ENCODE measurements around the gene PLCD4. TPM values are rescaled to one million over a fixed set of nuclear protein-coding genes. Genes with fewer than 3 reads are reported as not detected.

Gene PLCD4
- total RNA-seq, 1 experiment from 2014 or later = 0.32 TPM

- DNase-seq (ENCODE audit: low read depth, low spot score) = no peak
- in situ Hi-C loops (cut with HindIII; ENCODE audit: low pct_unique_long_range_greater_than_20kb, low sequenced_read_pairs) = no loop called here
Measured at GRCh38 chr2:218605432-218605831, 2.3 kb upstream of the PLCD4 start.

- in situ Hi-C loops (cut with HindIII; ENCODE audit: low pct_unique_long_range_greater_than_20kb, low sequenced_read_pairs) = no loop called here
Measured at GRCh38 chr2:218615868-218616315, 8.2 kb downstream of the PLCD4 start.

GRCh38 chr2:218618102-218618860 lies 10.6 kb downstream of the PLCD4 start:
- no peak for DNase-seq (ENCODE audit: low read depth, low spot score)

More at GRCh38 chr2:218615868-218616315, 8.2 kb downstream of the PLCD4 start:
- no peak for DNase-seq (ENCODE audit: low read depth, low spot score)

GRCh38 chr2:218621007-218621406 lies 13.3 kb downstream of the PLCD4 start:
- in situ Hi-C loops (cut with HindIII; ENCODE audit: low pct_unique_long_range_greater_than_20kb, low sequenced_read_pairs) = no loop called here
- DNase-seq (ENCODE audit: low read depth, low spot score) = no peak

More at GRCh38 chr2:218618102-218618860, 10.6 kb downstream of the PLCD4 start:
- in situ Hi-C loops (cut with HindIII; ENCODE audit: low pct_unique_long_range_greater_than_20kb, low sequenced_read_pairs) = no loop called here

DNA sequence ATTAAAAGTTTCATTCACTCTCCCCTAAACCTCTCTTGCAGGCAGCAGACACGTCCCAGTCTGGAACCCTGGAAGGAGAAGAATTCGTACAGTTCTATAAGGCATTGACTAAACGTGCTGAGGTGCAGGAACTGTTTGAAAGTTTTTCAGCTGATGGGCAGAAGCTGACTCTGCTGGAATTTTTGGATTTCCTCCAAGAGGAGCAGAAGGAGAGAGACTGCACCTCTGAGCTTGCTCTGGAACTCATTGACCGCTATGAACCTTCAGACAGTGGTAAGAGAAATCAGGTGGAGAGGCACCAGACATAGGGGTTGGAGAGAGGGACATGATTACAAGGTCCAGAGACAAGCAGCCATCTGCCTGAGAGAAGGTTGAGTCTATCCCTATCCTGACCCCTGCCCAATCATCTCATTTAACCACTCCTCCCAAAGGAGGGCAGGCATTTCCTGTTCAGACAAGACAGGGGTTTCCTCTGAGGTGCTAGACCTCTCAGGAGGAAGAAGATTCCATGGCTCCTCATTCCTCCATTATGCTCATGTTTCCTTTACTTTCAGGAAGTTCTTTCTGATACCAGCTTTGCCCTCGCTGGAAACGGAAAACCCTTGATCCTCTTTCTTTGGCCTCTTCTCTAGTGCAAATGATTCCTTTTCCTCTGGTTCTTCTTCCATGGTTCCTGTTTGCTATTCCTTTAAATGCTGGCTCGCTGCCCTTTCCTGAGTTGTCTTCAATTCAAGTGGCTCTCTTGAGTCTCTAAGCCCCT lies 15.1 kb downstream of the PLCD4 start:
- no peak for DNase-seq (ENCODE audit: low read depth, low spot score)
- in situ Hi-C loops (cut with HindIII; ENCODE audit: low pct_unique_long_range_greater_than_20kb, low sequenced_read_pairs) = no loop called here

GRCh38 chr2:218623366-218623705 lies 15.6 kb downstream of the PLCD4 start:
- in situ Hi-C loops (cut with HindIII; ENCODE audit: low pct_unique_long_range_greater_than_20kb, low sequenced_read_pairs) = no loop called here
- no peak for DNase-seq (ENCODE audit: low read depth, low spot score)

DNA sequence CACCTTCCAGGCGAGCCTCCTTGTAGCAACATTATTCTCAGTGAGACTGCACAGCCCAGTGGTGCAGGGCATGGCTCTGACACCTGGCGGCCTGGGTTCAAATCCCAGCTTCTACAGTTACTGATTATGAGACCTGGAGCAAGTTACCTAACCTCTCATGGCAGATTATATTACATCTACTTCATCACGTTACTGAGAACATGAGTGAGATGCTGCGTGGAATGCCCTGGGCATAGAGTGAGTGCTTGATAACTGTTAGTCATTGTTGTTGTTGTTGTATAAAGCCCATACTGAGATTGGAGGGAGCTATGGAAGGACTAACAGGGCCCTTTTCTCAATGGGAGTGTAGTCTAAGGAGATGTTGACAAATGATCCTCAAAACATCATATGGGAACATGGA lies 18.7 kb downstream of the PLCD4 start:
- DNase-seq (ENCODE audit: low read depth, low spot score) = no peak
- in situ Hi-C loops (cut with HindIII; ENCODE audit: low pct_unique_long_range_greater_than_20kb, low sequenced_read_pairs) = no loop called here

GRCh38 chr2:218627939-218628338 lies 20.2 kb downstream of the PLCD4 start:
- DNase-seq (ENCODE audit: low read depth, low spot score) = no peak

DNA sequence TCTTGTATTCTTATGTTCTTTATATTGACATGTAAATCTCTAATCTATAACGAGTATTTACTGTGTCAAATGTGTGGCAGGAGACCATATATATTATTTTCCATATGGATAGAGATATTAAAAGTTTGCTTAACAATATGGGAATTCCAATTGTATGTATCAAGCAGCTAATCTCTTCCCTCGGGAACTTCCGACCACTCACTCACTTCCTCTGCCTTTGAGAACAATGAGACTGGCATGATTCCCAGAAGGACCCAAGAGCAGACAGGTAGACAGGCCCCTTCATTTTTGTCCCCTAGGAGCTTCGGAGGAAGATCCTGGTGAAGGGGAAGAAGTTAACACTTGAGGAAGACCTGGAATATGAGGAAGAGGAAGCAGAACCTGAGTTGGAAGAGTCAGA lies 24.1 kb downstream of the PLCD4 start:
- DNase-seq (ENCODE audit: low read depth, low spot score) = no peak
- in situ Hi-C loops (cut with HindIII; ENCODE audit: low pct_unique_long_range_greater_than_20kb, low sequenced_read_pairs) = no loop called here

More at GRCh38 chr2:218627939-218628338, 20.2 kb downstream of the PLCD4 start:
- in situ Hi-C loops (cut with HindIII; ENCODE audit: low pct_unique_long_range_greater_than_20kb, low sequenced_read_pairs) = no loop called here

GRCh38 chr2:218635719-218636118 lies 28.0 kb downstream of the PLCD4 start:
- in situ Hi-C loops (cut with HindIII; ENCODE audit: low pct_unique_long_range_greater_than_20kb, low sequenced_read_pairs) = no loop called here
- DNase-seq (ENCODE audit: low read depth, low spot score) = no peak

DNA sequence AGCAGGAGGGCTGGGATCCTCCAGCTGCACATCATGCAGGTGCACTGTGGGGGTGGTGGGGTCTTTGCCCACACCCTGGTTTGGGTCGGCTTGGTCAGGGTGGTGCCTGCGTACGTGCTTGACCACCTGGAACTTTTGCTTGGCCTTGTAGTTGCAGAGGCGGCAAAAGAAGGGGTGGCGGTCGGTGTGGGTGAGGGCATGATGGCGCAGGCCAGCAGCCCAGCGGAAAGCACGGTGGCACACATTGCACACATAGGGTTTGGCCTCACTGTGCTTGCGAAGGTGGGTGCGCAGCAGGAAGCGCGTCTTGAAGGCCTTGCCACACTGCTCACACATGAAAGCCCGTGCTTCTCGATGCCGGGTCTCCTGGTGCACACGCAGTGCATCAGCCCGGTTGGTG lies 30.7 kb downstream of the PLCD4 start:
- in situ Hi-C loops (cut with HindIII; ENCODE audit: low pct_unique_long_range_greater_than_20kb, low sequenced_read_pairs) = no loop called here
- DNase-seq (ENCODE audit: low read depth, low spot score) = no peak

DNA sequence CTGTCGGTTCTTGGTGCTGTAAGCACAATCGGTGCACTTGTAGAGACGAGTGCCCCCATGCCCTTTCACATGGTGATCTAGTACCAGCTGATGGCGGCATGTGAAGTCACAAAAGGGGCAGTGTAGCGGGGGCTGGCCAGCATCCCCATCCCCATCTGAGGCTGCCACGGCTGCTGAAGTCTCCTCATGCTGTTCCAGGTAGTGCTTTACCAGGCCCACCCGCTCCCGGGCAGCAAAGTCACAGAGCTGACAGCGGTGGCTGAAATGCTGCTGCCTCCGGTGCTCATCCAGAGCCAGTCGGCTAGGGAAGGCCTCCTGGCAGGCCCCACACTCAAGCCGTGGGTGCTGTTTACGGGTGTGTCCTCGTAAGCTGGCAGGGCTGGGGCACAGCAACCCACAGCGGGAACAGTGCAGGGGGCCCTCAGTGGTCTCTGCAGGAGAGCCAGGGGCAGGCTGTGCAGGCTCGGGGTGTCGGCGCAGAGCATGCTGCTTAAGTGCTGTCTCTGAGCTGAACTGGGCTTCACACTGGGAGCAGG lies 34.5 kb downstream of the PLCD4 start:
- no peak for DNase-seq (ENCODE audit: low read depth, low spot score)
- in situ Hi-C loops (cut with HindIII; ENCODE audit: low pct_unique_long_range_greater_than_20kb, low sequenced_read_pairs) = no loop called here

- DNase-seq (ENCODE audit: low read depth, low spot score) = no peak
- in situ Hi-C loops (cut with HindIII; ENCODE audit: low pct_unique_long_range_greater_than_20kb, low sequenced_read_pairs) = no loop called here
Measured at GRCh38 chr2:218642786-218643185, 35.1 kb downstream of the PLCD4 start.

- in situ Hi-C loops (cut with HindIII; ENCODE audit: low pct_unique_long_range_greater_than_20kb, low sequenced_read_pairs) = no loop called here
- DNase-seq (ENCODE audit: low read depth, low spot score) = no peak
Measured at GRCh38 chr2:218643751-218644310, 36.1 kb downstream of the PLCD4 start.

DNA sequence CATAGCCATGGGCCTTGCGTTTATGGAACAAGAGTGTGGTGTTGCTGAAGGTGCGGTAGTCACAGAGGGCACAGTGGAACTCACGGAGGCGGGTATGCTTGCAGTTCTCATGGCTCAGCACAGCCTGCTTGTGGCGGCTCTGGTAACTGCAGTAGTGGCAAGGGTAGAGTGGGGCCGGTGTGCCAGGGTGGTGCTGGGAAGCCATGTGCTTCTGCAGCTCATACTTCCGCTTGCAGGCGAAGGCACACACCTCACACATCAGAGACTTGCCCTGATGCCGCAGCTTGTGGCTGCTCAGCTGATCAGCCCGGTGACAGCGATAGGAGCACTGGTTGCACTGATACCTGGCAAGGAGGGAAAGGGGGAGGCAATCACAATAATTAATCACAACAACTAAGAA lies 37.0 kb downstream of the PLCD4 start:
- no peak for DNase-seq (ENCODE audit: low read depth, low spot score)
- in situ Hi-C loops (cut with HindIII; ENCODE audit: low pct_unique_long_range_greater_than_20kb, low sequenced_read_pairs) = no loop called here

DNA sequence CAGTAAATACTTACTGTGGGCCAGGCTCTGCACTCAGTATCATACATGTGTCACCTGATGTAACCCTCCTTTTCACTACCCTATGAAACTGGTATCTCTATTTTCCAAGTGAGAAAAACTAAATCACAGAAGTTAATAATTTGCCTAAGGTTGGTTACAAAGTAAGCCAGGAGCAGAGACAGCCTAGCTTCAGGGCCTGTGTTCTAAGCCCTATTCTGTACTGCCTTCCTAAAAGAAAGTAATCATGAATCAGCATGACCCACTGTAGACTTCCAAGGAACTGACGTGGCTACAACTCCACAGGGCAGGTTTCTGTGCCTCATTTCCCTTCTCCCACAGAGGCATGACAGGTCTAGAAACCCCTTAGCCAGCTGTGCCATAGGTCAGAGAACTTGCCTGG lies 37.4 kb downstream of the PLCD4 start:
- in situ Hi-C loops (cut with HindIII; ENCODE audit: low pct_unique_long_range_greater_than_20kb, low sequenced_read_pairs) = no loop called here
- no peak for DNase-seq (ENCODE audit: low read depth, low spot score)

DNA sequence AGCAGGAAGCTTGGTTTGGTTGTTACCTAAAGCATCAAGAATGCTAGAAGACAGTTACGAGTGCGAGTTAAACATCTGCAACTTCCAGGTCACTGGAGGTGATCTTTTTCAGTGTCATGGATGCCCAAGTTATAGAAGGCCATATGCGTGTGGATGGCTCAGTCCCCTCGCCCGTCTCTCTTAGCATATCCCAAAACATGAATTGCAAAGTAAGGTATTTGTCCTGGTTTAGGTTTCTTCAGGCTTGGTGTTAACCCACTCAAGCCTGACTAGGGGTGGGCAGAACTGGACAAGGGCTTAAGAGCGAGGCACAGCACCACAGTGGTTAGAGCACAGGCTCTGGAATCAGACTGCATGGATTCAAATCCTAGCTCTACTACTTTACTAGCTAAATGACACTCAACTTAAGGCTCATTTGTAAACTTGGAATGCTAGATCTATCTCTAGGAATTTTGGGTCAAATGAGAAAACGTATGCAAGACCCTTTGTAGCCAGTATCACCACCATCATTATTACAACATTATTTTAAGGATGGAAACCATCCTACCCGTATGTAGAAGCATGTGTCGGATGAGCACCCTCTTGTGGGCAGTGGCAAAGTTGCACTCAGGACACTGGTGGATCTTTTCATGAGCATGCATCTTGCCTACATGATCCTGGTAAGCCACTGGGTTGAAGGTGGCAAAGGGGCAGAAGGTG lies 40.5 kb downstream of the PLCD4 start:
- peak; percentile 83 for DNase-seq (ENCODE audit: low read depth, low spot score)
- in situ Hi-C loops (cut with HindIII; ENCODE audit: low pct_unique_long_range_greater_than_20kb, low sequenced_read_pairs) = no loop called here

GRCh38 chr2:218648787-218649100 lies 41.0 kb downstream of the PLCD4 start:
- in situ Hi-C loops (cut with HindIII; ENCODE audit: low pct_unique_long_range_greater_than_20kb, low sequenced_read_pairs) = no loop called here
- no peak for DNase-seq (ENCODE audit: low read depth, low spot score)
